Activated T-cell treated with anti-CD3 and anti-CD28 coated beads for 4 hours (primary cell): ENCODE results near the gene PUS7.
"Not testable (repeated sequence)": the region's sequence is repeated elsewhere in the genome, so short reads cannot be mapped to it uniquely, and the experiment has no call there.

ENCODE experiments used
- DNase-seq: peaks from one replicate; pipeline ENCODE4 v3.0.0-alpha.2; 2020

The PUS7 gene

GRCh38 chr7:105521717-105522463 lies at the start of gene PUS7:
Gene PUS7, minus strand, starts transcription at chr7:105522271. Its CDS starts 13,759 bp downstream, at chr7:105508512.
- DNase-seq: peak; percentile 74

GRCh38 chr7:105567821-105568220 lies 45.8 kb upstream of the PUS7 start:
- DNase-seq: no peak

- no peak for DNase-seq
Observed at GRCh38 chr7:105567024-105567423, 45.0 kb upstream of the PUS7 start.

- no peak for DNase-seq
Observed at GRCh38 chr7:105565190-105565589, 43.1 kb upstream of the PUS7 start.

GRCh38 chr7:105559926-105560325 lies 37.9 kb upstream of the PUS7 start:
- DNase-seq: no peak

GRCh38 chr7:105538339-105538738 lies 16.3 kb upstream of the PUS7 start:
- no peak for DNase-seq

GRCh38 chr7:105532709-105533460 lies 10.8 kb upstream of the PUS7 start:
- DNase-seq: no peak

GRCh38 chr7:105531792-105532671 lies 10.0 kb upstream of the PUS7 start, which contains the start of gene RINT1:
Gene RINT1, plus strand, starts transcription at chr7:105532201. Its CDS starts 115 bp downstream, at chr7:105532316.
- DNase-seq: peak; percentile 87

- DNase-seq: no peak
Observed at GRCh38 chr7:105530546-105530945, 8.5 kb upstream of the PUS7 start.

GRCh38 chr7:105530126-105530525 lies 8.1 kb upstream of the PUS7 start:
- no peak for DNase-seq

GRCh38 chr7:105527737-105528136 lies 5.7 kb upstream of the PUS7 start:
- not testable (repeated sequence) for DNase-seq

- DNase-seq: no peak
Observed at GRCh38 chr7:105524840-105525239, 2.8 kb upstream of the PUS7 start.

GRCh38 chr7:105524423-105524822 lies 2.4 kb upstream of the PUS7 start:
- DNase-seq: not testable (repeated sequence)

GRCh38 chr7:105521027-105521716 lies 899 bp downstream of the PUS7 start:
- peak; percentile 43 for DNase-seq

- DNase-seq: not testable (repeated sequence)
Observed at GRCh38 chr7:105520620-105521019, 1.5 kb downstream of the PUS7 start.

GRCh38 chr7:105519353-105519752 lies 2.7 kb downstream of the PUS7 start:
- DNase-seq: no peak

- DNase-seq: not testable (repeated sequence)
Observed at GRCh38 chr7:105515610-105516009, 6.5 kb downstream of the PUS7 start.

GRCh38 chr7:105512926-105513526 lies 9.0 kb downstream of the PUS7 start:
- DNase-seq: no peak

GRCh38 chr7:105512415-105512814 lies 9.7 kb downstream of the PUS7 start:
- no peak for DNase-seq

- no peak for DNase-seq
Observed at GRCh38 chr7:105502173-105502572, 19.9 kb downstream of the PUS7 start.

GRCh38 chr7:105497016-105497415 lies 25.1 kb downstream of the PUS7 start:
- no peak for DNase-seq

GRCh38 chr7:105496521-105496920 lies 25.6 kb downstream of the PUS7 start:
- no peak for DNase-seq
